Measurements from ENCODE around the gene FMNL2.

FMNL2 gene

DNA sequence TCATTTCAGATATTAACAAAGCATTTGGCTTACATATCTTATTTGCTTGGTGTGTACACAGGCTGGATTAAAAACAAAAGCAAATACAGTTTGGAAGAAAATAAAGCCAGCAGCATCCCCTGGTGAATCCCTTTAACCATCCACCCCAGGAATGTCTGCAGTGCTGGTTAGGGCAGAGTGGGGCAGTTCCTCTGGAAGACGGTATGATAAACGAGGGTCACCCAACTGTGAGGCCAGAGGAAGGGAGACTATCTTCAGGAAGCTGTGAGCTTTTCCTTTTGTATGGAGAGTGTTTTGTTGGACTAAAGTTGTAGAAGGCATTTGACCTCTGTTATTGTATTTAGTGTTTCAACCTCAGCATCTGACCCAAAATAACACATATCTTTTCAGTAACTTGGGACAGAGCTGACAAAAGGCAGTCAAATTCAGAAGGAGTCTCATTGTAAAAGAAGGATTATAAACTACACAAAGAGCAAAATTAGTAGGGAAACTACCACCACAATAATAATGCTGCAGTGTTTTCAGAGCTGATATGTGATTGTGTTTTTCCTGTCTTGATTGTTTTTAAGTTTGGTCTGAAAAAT lies 159.1 kb downstream of the FMNL2 start:
- DNase-seq (ENCODE audit: low read depth in 2 of 2), result no peak

GRCh38 chr2:152496371-152496770 lies 161.4 kb downstream of the FMNL2 start:
- DNase-seq (ENCODE audit: low read depth in 2 of 2), result no peak

GRCh38 chr2:152497481-152498052 lies 162.6 kb downstream of the FMNL2 start:
- no peak for DNase-seq (ENCODE audit: low read depth in 2 of 2)

DNA sequence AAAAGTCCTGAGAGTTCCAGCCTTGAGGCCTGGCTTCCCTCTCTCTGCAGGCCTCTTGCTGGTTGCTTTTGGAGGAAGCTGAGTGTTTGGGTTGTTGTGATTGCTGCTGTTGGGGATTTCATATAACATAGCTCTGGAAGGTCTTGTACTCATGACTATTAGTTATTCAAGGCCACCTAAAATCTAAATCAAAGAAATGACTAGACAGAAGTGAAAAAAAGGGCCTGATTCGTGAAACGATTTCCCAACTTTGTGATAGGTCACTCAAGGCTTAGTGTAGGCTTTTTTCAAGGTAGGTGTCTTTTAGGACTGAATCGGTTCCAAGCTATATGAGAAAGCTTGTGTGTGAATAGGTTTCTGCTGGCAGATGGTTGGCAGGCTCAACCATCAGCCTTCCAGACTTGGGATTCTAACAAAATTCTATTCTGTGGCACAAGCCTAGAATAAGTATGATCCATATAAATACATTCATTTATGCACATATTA lies 164.4 kb downstream of the FMNL2 start:
- DNase-seq (ENCODE audit: low read depth in 2 of 2), result no peak

DNA sequence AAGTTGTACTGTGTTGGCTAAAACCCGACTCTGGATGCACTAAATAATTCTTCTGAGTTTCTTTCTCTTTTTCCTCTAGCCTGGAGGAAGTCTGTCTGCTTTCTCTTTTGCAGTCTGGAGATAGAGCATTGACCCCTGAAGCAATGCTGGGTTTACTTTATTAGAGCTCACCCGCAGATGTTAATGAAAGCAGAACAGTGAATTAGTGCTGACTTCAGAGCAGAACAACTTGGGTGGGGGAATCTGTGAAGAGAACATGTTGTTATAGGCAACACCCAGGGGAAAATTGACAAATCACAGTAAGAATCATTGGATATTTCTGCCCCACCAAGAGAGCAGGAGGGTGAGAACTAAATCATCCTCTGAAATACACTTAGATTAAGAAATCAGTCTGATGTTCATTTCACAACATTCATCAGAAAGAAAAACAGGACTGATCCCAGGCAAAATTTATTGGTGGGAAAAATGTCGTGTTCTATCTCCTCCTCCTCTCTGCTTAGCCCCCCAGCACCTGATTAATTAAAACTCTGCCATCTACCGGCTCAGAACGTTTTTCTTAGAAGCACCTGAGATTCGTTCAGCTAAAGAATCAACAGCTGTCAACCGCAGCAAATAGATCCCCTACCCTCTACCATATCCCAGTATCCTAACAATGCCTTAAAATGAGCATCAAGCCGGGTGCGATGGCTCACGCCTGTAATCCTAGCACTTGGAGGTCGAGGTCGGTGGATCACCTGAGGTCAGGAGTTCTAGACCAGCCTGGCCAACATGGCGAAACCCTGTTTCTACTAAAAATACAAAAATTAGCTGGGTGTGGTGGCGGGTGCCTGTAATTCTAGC lies 165.1 kb downstream of the FMNL2 start:
- no peak for DNase-seq (ENCODE audit: low read depth in 2 of 2)

GRCh38 chr2:152500772-152501171 lies 165.8 kb downstream of the FMNL2 start:
- DNase-seq (ENCODE audit: low read depth in 2 of 2), result no peak

- no peak for DNase-seq (ENCODE audit: low read depth in 2 of 2)
Observed at GRCh38 chr2:152501666-152502065, 166.7 kb downstream of the FMNL2 start.

- DNase-seq (ENCODE audit: low read depth in 2 of 2), result no peak
Observed at GRCh38 chr2:152504618-152505017, 169.6 kb downstream of the FMNL2 start.

- no peak for DNase-seq (ENCODE audit: low read depth in 2 of 2)
Observed at GRCh38 chr2:152505495-152505906, 170.5 kb downstream of the FMNL2 start.

GRCh38 chr2:152506843-152507242 lies 171.9 kb downstream of the FMNL2 start:
- DNase-seq (ENCODE audit: low read depth in 2 of 2), result peak in 1 of 2 donors; percentile 1

DNA sequence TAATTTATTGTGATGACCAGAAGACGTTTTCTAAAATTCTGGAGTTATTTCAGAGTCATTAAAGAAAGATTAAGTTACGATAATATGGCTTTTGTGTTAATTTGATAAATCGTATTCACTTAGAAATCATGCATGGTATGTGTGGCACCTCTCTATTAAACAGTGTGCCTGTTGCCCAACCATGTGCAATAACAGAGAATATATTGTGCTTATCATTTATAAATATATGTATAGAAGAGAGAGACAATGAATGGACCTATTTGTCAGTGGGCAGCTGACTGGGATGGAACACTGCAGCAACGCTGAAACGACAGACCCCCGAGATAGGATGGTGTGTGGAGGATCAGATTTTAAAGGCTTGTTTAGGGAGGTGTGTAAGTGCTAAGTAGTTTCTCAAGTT lies 172.9 kb downstream of the FMNL2 start:
- no peak for DNase-seq (ENCODE audit: low read depth in 2 of 2)

- DNase-seq (ENCODE audit: low read depth in 2 of 2), result no peak
Observed at GRCh38 chr2:152508446-152508845, 173.5 kb downstream of the FMNL2 start.

DNA sequence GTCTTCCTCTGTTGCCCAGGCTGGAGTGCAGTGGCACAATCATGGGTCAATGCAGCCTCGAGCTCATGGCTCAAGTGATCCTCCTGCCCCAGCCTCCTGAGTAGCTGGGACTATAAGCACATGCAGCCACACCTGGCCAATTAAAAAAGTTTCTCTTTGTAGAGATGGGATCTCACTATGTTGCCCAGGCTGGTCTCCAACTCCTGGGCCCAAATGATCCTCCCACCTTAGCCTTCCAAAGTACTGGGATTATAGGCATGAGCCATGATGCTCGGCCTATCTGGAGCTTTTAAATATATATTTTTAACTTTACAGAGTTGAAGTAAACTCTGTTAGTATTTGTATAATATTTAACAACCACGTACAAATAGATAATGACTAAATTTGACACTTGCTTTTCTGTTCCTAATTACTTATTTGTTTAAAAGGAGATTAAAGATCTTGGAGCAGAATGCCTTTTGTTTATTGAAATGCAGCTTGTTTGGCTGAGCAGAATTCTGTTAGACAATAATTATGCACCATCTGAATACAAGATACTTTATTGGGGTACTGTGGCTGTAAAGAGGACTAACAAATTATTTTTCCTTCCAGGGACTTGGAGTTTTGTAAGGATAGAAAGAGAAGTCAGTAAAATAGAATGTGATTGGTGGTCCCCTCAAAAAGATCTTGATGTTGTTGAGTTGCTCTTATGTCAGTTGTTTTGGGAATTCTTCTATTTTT lies 175.0 kb downstream of the FMNL2 start:
- DNase-seq (ENCODE audit: low read depth in 2 of 2), result no peak

- DNase-seq (ENCODE audit: low read depth in 2 of 2), result no peak
Observed at GRCh38 chr2:152510621-152511020, 175.6 kb downstream of the FMNL2 start.

DNA sequence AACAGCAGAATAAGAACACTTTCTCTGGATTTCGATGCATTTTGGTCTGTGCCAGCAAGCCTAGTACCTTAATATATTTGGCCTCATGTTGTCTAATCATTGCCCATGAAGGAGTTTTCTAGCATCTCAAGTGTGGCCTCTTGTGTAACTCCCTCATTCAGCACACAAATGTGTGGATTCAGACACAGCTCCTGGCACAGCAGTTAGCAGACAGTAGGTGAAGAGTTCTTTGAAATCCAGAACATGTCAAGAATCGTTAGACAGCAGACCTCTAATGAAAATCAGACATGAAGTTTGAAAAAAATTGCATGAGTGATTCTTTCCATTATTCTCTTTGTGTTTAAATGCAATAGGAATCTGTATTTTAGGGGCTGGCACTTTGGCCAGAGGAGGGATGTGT lies 177.0 kb downstream of the FMNL2 start:
- no peak for DNase-seq (ENCODE audit: low read depth in 2 of 2)

DNA sequence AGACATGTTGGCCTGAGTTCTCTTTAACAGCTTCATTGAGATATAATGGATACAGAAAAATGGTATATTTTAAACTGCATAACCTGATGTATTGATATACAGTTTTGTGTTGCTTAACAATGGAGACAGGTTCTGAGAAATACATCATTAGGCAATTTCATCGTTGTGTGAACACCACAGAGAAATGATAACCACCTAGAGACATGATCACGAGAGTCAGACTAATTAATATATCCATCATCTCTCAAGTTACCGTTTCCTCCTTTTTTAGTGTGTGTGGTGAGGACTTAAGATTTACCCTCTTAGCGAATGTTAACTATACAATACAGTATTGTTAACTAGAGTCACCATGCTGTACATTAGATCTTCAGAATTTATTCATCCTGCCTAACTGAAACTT lies 178.1 kb downstream of the FMNL2 start:
- DNase-seq (ENCODE audit: low read depth in 2 of 2), result no peak

DNA sequence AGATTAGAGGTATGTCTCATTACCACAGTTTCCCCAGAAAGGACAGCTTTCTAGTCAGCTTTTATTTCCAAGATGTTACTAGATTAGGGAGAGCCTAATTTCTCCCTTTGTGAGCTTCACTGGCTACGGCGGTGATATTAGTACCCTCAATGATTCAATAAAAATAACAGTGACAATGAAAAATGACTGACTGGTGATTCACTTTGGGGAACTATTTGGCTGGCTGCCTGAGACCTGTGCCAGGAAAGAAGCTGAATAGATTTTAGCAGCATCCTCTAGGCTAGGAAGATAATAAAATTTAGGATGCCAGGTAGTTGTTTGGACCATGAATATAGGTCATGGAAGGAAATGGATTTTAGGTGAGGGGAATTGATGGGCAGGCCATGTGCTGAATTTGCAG lies 178.7 kb downstream of the FMNL2 start:
- no peak for DNase-seq (ENCODE audit: low read depth in 2 of 2)

GRCh38 chr2:152518034-152518433 lies 183.1 kb downstream of the FMNL2 start:
- no peak for DNase-seq (ENCODE audit: low read depth in 2 of 2)

DNA sequence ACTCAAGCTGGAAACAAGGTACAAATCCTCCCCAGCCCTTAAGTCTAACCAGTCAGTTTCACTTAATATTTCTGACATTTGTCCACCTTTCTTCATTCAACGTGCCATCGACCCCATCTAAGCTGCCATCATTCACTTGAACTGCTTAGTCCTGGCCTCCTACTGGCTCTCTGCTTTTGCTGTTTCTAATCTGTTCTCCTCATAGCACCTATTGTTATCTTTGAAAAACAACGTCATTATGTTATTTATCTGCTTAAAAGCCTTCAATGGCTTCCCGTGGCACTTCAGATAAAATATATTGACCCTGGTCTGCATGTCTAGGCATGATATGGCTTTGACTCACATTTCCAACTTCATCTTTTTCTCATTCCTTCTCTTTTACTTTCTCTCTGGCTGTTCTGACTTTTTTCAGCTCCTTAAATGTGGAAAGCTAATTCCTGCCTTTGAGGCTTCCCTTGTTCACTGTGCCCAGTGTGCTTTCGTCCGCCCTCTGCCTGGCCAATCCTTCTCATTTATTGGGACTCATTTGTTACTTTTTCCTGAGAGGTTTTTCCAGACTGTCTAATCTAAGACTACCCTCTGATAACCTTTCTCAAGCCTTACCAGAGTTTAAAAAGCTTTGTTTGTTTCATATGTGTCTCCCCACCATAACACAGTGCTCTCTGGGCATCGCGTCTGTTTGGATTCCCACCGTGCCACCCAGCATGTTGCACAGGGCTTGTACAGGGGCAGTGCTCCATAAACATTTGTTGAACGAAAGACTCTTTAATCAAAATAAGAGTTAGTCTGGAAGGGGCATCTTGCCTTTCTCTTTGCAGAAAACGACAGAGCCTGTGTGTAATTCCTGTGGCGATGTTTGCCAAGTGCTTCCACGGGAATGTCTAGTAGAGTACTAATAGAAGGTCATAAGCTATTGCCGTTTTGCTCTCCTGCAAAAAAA lies 183.9 kb downstream of the FMNL2 start:
- no peak for DNase-seq (ENCODE audit: low read depth in 2 of 2)

- DNase-seq (ENCODE audit: low read depth in 2 of 2), result no peak
Observed at GRCh38 chr2:152519581-152519952, 184.6 kb downstream of the FMNL2 start.

GRCh38 chr2:152520759-152521158 lies 185.8 kb downstream of the FMNL2 start:
- no peak for DNase-seq (ENCODE audit: low read depth in 2 of 2)

Data from stimulated activated CD4-positive, alpha-beta T cell treated with anti-CD3 and anti-CD28 coated beads, Interleukin-4, amount 100 ng/mL, for 48 hours (primary cell).